Gastrocnemius medialis (tissue), 4 donors: ENCODE results near the gene TNFRSF18. TPM values are rescaled to one million over a fixed set of nuclear protein-coding genes. Genes with fewer than 3 reads are reported as not detected.

ENCODE experiments used
- ATAC-seq, 2 donors: fragments of 150-250 bp; one replicate each; pipeline ENCODE4 v1.9.1; 2016
- DNase-seq, 2 donors: peaks; one replicate each; pipeline ENCODE4 v3.0.0-alpha.2; 2019
- H3K27ac ChIP-seq, 4 donors: fragments of 200-600 bp; sonication (generic); 1 replicate in 1 of 4; 2 replicates in 3 of 4; pipeline ENCODE4 v1.5.1; 2016 to 2018; ENCODE audit warnings: mild to moderate bottlenecking in 2 of 4, moderate library complexity in 1 of 4
- H3K27me3 ChIP-seq, 3 donors: fragments of 200-600 bp; sonication (generic) in 2 of 3; 1 replicate in 1 of 3; 2 replicates in 2 of 3; pipeline versions ENCODE4 v1.5.1 to v1.6.0; 2016 to 2019; ENCODE audit warnings: mild to moderate bottlenecking in 1 of 3, moderate library complexity in 1 of 3
- H3K36me3 ChIP-seq, 2 donors: fragments of 200-600 bp; sonication (generic) in 1 of 2; one replicate each; pipeline ENCODE4 v1.5.1; 2017 to 2018
- H3K4me1 ChIP-seq, 2 donors: fragments of 200-600 bp; sonication (generic) in 1 of 2; one replicate each; pipeline ENCODE4 v1.5.1; 2016 to 2017; ENCODE audit warnings: mild to moderate bottlenecking in 2 of 2
- H3K4me3 ChIP-seq, 4 donors: fragments of 200-600 bp; sonication (generic) in 3 of 4; 1 replicate in 1 of 4; 2 replicates in 3 of 4; pipeline ENCODE4 v1.5.1; 2016 to 2019; ENCODE audit warnings: mild to moderate bottlenecking in 2 of 4
- H3K9me3 ChIP-seq, 3 donors: fragments of 200-600 bp; sonication (generic) in 2 of 3; 1 replicate in 1 of 3; 2 replicates in 2 of 3; pipeline ENCODE4 v1.5.1; 2016 to 2019
- CTCF ChIP-seq, 5 experiments: fragments of 450-650 bp in 3 of 5; fragments of 200-600 bp in 2 of 5; sonication (generic) in 2 of 5; IDR thresholded peaks in 4 of 5; conservative IDR thresholded peaks in 1 of 5; 1 replicate in 4 of 5; 2 replicates in 1 of 5; pipeline ENCODE4 v1.5.1; 2016 to 2019; ENCODE audit warnings: antibody characterized with exemption in 5 of 5, mild to moderate bottlenecking in 3 of 5, moderate library complexity in 3 of 5
- POLR2A ChIP-seq, 2 donors: fragments of 450-650 bp; IDR thresholded peaks; one replicate each; pipeline ENCODE4 v1.6.1; 2017; ENCODE audit warnings: antibody characterized with exemption in 2 of 2, mild to moderate bottlenecking in 2 of 2, moderate library complexity in 2 of 2
- in situ Hi-C, 4 donors: fragments of 200-750 bp; cut with MboI; loops; one replicate each; pipeline versions ENCODE4 v1.15.0 to v1.8.0; 2017; ENCODE audit warnings: low sequenced_read_pairs in 4 of 4
- intact Hi-C: fragments of 100-400 bp; cut with DNase I; formaldehyde crosslinking; loops from one replicate; pipeline ENCODE4 v1.15.1; 2023; ENCODE audit warnings: low total_unique reads
- total RNA-seq, 4 donors: library from RNA; depleted of rRNA; stranded (reverse); fragments of >200 nt; gene quantifications; one replicate each; pipeline versions ENCODE4 v1.1.0 to v1.2.3, GENCODE V29; 2016

Gene TNFRSF18
- total RNA-seq, 4 donors from 2014 or later, result not detected

- Histone ChIP-seq H3K27ac (no peak overlapping the region), H3K4me1 (no peaks in the 10 kb centered on the region), H3K4me3 (no peak overlapping the region), H3K9me3 (no peaks in the 10 kb centered on the region), H3K36me3 (no peaks in the 10 kb centered on the region), H3K27me3 (peaks cover 10 to 82% (median 52%) of the 10 kb centered on the region in 3 donors)
- in situ Hi-C loops, result no loop called here
- ATAC-seq (no peak), DNase-seq (no peak)
- TF ChIP-seq CTCF (IDR thresholded peaks at IDR 0.05 in 4 of 5, conservative IDR thresholded peaks at IDR 0.05 in 1 of 5) (no peak), POLR2A (IDR thresholded peaks at IDR 0.05) (no peak)
- intact Hi-C loops, result no loop called here
Measured at GRCh38 chr1:1173061-1173792, 33.2 kb downstream of the TNFRSF18 start.

- in situ Hi-C loops, result no loop called here
- no peaks in the 10 kb centered on the region for H3K4me1 ChIP-seq
- no peak for DNase-seq
Measured at GRCh38 chr1:1171546-1172340, 34.6 kb downstream of the TNFRSF18 start.

GRCh38 chr1:1171161-1171545 lies 35.2 kb downstream of the TNFRSF18 start:
- H3K27ac ChIP-seq, result no peak overlapping the region
- no peaks in the 10 kb centered on the region for H3K36me3 ChIP-seq
- ATAC-seq, result no peak
- TF ChIP-seq CTCF (IDR thresholded peaks at IDR 0.05 in 4 of 5, conservative IDR thresholded peaks at IDR 0.05 in 1 of 5), result no peak
- TF ChIP-seq POLR2A (IDR thresholded peaks at IDR 0.05), result no peak
- in situ Hi-C loops (no loop called here), intact Hi-C loops (no loop called here)
- no peak overlapping the region for H3K4me3 ChIP-seq
- DNase-seq, result no peak
- H3K9me3 ChIP-seq, result no peaks in the 10 kb centered on the region
- H3K27me3 ChIP-seq, result peaks cover 10 to 79% (median 42%) of the 10 kb centered on the region in 3 donors
- H3K4me1 ChIP-seq, result peaks cover 0 to 3% of the 10 kb centered on the region in 2 donors

More at GRCh38 chr1:1171546-1172340, 34.6 kb downstream of the TNFRSF18 start:
- no peak for TF ChIP-seq CTCF (IDR thresholded peaks at IDR 0.05 in 4 of 5, conservative IDR thresholded peaks at IDR 0.05 in 1 of 5)
- no peak for TF ChIP-seq POLR2A (IDR thresholded peaks at IDR 0.05)
- intact Hi-C loops, result no loop called here
- Histone ChIP-seq H3K4me3 (no peak overlapping the region), H3K36me3 (no peaks in the 10 kb centered on the region), H3K27me3 (peaks cover 10 to 79% (median 48%) of the 10 kb centered on the region in 3 donors), H3K27ac (no peak overlapping the region), H3K9me3 (no peaks in the 10 kb centered on the region)
- no peak for ATAC-seq

- H3K9me3 ChIP-seq, result no peaks in the 10 kb centered on the region
- DNase-seq (no peak), ATAC-seq (no peak)
- in situ Hi-C loops (no loop called here), intact Hi-C loops (no loop called here)
- no peak overlapping the region for H3K27ac ChIP-seq
- no peak overlapping the region for H3K4me3 ChIP-seq
- peaks cover 3 to 10% of the 10 kb centered on the region in 2 donors for H3K4me1 ChIP-seq
- no peaks in the 10 kb centered on the region for H3K36me3 ChIP-seq
- TF ChIP-seq CTCF (IDR thresholded peaks at IDR 0.05 in 4 of 5, conservative IDR thresholded peaks at IDR 0.05 in 1 of 5) (no peak), POLR2A (IDR thresholded peaks at IDR 0.05) (no peak)
- peaks cover 10 to 72% (median 38%) of the 10 kb centered on the region in 3 donors for H3K27me3 ChIP-seq
Measured at GRCh38 chr1:1170215-1171091, 35.9 kb downstream of the TNFRSF18 start.
